Lung (tissue), 12 donors: Measurements from ENCODE around the gene RPL5. TPM values are rescaled to one million over a fixed set of nuclear protein-coding genes. Genes with fewer than 3 reads are reported as not detected.

Experiments used
- ATAC-seq: fragments of 200-7000 bp; cut with Tn5 transposase; one replicate; pipeline ENCODE4 v1.9.1; 2020; ENCODE audit warnings: moderate number of reproducible peaks; ENCODE audit not compliant: insufficient read depth, low FRiP score
- DNase-seq, 3 donors: peaks; one replicate each; pipeline ENCODE4 v3.0.0-alpha.2; 2013 to 2017
- H3K27ac ChIP-seq, 2 donors: one replicate each; pipeline ENCODE4 v1.5.1; 2013; ENCODE audit warnings: mild to moderate bottlenecking in 2 of 2, moderate library complexity in 2 of 2, control low read depth in 1 of 2, inconsistent platforms in 1 of 2, low read depth in 1 of 2, low read length in 1 of 2
- H3K27me3 ChIP-seq, 3 donors: one replicate each; pipeline ENCODE4 v1.5.1; 2013; ENCODE audit warnings: low read length in 2 of 3; ENCODE audit not compliant: control insufficient read depth in 3 of 3, insufficient read depth in 3 of 3
- H3K36me3 ChIP-seq, 4 donors: one replicate each; pipeline ENCODE4 v1.5.1; 2013; ENCODE audit warnings: low read length in 4 of 4, mild to moderate bottlenecking in 1 of 4, moderate library complexity in 1 of 4; ENCODE audit not compliant: control insufficient read depth in 4 of 4, insufficient read depth in 4 of 4
- H3K4me1 ChIP-seq, 5 donors: one replicate each; pipeline ENCODE4 v1.5.1; 2013; ENCODE audit warnings: low read length in 5 of 5, mild to moderate bottlenecking in 2 of 5, moderate library complexity in 1 of 5; ENCODE audit not compliant: control insufficient read depth in 5 of 5, insufficient read depth in 5 of 5
- H3K4me3 ChIP-seq: one replicate; pipeline ENCODE4 v1.5.1; 2013; ENCODE audit warnings: mild to moderate bottlenecking, control low read depth, moderate library complexity
- H3K9ac ChIP-seq, 2 donors: one replicate each; pipeline ENCODE4 v1.5.1; 2013; ENCODE audit warnings: low read length in 2 of 2, control low read depth in 1 of 2; ENCODE audit not compliant: insufficient read depth in 1 of 2
- H3K9me3 ChIP-seq, 4 donors: one replicate each; pipeline ENCODE4 v1.5.1; 2013; ENCODE audit warnings: low read length in 3 of 4, mild to moderate bottlenecking in 1 of 4, moderate library complexity in 1 of 4; ENCODE audit not compliant: control insufficient read depth in 4 of 4, insufficient read depth in 3 of 4
- WGBS, 2 donors: extraction: QIAGEN DNeasy Blood & Tissue Kit; methylation state at CpG; one replicate each; pipeline ENCODE4 v1.1.7; 2013; 5-methylcytosine and 5-hydroxymethylcytosine counted together
- polyA plus RNA-seq, 2 donors: library from polyadenylated mRNA; stranded (reverse); fragments of 200-250 nt; gene quantifications; one replicate each; pipeline ENCODE4 v1.2.1, GENCODE V29; 2013
- total RNA-seq, 2 donors: library from RNA; depleted of rRNA in 1 of 2; stranded (reverse); fragments of >200 nt in 1 of 2; gene quantifications; one replicate each; pipeline ENCODE4 v1.2.1, GENCODE V29; 2014 to 2021
- TF ChIP-seq, protein P1 (sequence below): IDR thresholded peaks from 2 replicates; pipeline ENCODE4 v1.5.1; 2012; ENCODE audit warnings: mild to moderate bottlenecking; ENCODE audit errors: control extremely low read depth, extremely low read depth
- donor health status: control.
- donor health status: control.
- donor health status: Bipolar disorder and iron deficiency.
- donor health status: healthy.
- donor health status: DM: yes; HTN: yes; CAD: no.

Gene RPL5
- total and polyA plus RNA-seq, 4 donors: 669 to 2,312 (median 1,354) TPM

GRCh38 chr1:92879316-92879968 lies 47.6 kb downstream of the RPL5 start:
- Histone ChIP-seq H3K4me3 (no peak overlapping the region), H3K27ac (no peak overlapping the region), H3K27me3 (no peaks in the 10 kb centered on the region)

DNA sequence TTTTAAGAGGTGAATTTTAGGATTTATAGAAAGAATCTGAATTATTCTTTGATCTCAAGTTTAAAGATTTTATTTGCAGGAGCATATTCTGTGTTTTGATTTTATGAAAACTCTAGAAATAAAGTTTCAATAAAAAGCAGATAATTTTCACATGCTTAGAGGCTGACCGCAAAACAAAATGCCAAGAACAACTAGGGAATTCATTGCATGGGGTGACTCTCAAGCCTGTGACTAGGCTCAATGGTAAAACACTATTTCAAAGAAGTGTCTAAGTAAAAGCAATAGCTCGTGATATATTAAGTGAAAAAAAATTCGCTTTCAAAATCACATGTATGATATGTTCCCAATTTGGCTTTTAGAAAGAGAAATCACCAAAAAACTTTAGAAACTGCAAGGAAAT lies 49.6 kb downstream of the RPL5 start:
- H3K4me1 ChIP-seq: peaks cover 0 to 6% (median 0%) of the 10 kb centered on the region in 5 donors
- H3K27ac ChIP-seq: no peak overlapping the region
- TF ChIP-seq, protein P1, sequence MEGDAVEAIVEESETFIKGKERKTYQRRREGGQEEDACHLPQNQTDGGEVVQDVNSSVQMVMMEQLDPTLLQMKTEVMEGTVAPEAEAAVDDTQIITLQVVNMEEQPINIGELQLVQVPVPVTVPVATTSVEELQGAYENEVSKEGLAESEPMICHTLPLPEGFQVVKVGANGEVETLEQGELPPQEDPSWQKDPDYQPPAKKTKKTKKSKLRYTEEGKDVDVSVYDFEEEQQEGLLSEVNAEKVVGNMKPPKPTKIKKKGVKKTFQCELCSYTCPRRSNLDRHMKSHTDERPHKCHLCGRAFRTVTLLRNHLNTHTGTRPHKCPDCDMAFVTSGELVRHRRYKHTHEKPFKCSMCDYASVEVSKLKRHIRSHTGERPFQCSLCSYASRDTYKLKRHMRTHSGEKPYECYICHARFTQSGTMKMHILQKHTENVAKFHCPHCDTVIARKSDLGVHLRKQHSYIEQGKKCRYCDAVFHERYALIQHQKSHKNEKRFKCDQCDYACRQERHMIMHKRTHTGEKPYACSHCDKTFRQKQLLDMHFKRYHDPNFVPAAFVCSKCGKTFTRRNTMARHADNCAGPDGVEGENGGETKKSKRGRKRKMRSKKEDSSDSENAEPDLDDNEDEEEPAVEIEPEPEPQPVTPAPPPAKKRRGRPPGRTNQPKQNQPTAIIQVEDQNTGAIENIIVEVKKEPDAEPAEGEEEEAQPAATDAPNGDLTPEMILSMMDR: no peak
- H3K4me3 ChIP-seq: no peak overlapping the region
- WGBS, 2 donors: 93 to 95% methylated on average over 3 of the region's 3 CpGs
- peak in 2 of 3 donors; percentile 27 to 29 for DNase-seq
- no peaks in the 10 kb centered on the region for H3K36me3 ChIP-seq
- no peaks in the 10 kb centered on the region for H3K9me3 ChIP-seq
- no peak for ATAC-seq
- H3K9ac ChIP-seq: no peak overlapping the region
- no peaks in the 10 kb centered on the region for H3K27me3 ChIP-seq

More at GRCh38 chr1:92879316-92879968, 47.6 kb downstream of the RPL5 start:
- 76 to 80% methylated on average over 4 of the region's 4 CpGs for WGBS, 2 donors
- no peaks in the 10 kb centered on the region for H3K9me3 ChIP-seq
- H3K36me3 ChIP-seq: no peaks in the 10 kb centered on the region
- TF ChIP-seq, protein P1: no peak
- H3K4me1 ChIP-seq: peaks cover 0 to 6% (median 0%) of the 10 kb centered on the region in 5 donors
- ATAC-seq (no peak), DNase-seq (no peak)
- no peak overlapping the region for H3K9ac ChIP-seq

DNA sequence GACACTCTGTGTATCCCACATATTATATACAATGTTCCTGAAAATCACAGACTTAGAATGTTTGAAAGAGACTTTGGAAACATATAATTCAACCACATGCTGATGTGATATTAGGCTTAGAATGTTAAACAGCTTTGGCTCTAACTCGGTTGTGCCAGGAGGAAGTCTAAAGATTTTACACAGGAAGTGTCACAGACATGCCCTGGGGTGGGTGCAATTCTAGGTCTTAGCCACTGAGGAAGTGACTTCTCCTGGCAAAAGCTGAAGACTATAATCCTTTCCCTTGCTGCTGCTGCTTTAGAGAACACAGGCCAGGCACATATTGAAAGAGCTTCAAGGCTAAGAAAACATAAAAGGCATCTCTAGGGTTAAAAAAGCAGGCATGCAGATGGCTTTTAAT lies 51.0 kb downstream of the RPL5 start:
- 13 to 26% methylated on average over 1 of the region's 1 CpG for WGBS, 2 donors
- TF ChIP-seq, protein P1: no peak
- DNase-seq: no peak

GRCh38 chr1:92883297-92883696 lies 51.5 kb downstream of the RPL5 start:
- no peak overlapping the region for H3K9ac ChIP-seq
- no peak overlapping the region for H3K27ac ChIP-seq
- no peaks in the 10 kb centered on the region for H3K9me3 ChIP-seq
- no peaks in the 10 kb centered on the region for H3K27me3 ChIP-seq
- H3K36me3 ChIP-seq: no peaks in the 10 kb centered on the region
- ATAC-seq (no peak), DNase-seq (no peak)
- H3K4me1 ChIP-seq: peaks cover 0 to 3% (median 0%) of the 10 kb centered on the region in 5 donors
- TF ChIP-seq, protein P1: no peak
- no peak overlapping the region for H3K4me3 ChIP-seq

More for the DNA sequence above, 51.0 kb downstream of the RPL5 start:
- no peaks in the 10 kb centered on the region for H3K36me3 ChIP-seq
- H3K9ac ChIP-seq: no peak overlapping the region
- H3K4me3 ChIP-seq: no peak overlapping the region
- H3K27me3 ChIP-seq: no peaks in the 10 kb centered on the region
- H3K27ac ChIP-seq: no peak overlapping the region
- H3K9me3 ChIP-seq: no peaks in the 10 kb centered on the region
- peaks cover 0 to 4% (median 0%) of the 10 kb centered on the region in 5 donors for H3K4me1 ChIP-seq
- no peak for ATAC-seq
